CD14-positive monocyte (primary cell): Measurements from ENCODE around the gene OR56B4. TPM values are rescaled to one million over a fixed set of nuclear protein-coding genes. Genes with fewer than 3 reads are reported as not detected.

Experiments
- DNase-seq, 3 donors: peaks; one replicate each; pipeline ENCODE4 v3.0.0-alpha.2; 2011 to 2022
- H2AFZ ChIP-seq: 2 replicates; pipeline ENCODE4 v1.6.0; 2012; ENCODE audit warnings: mild to moderate bottlenecking, low read depth, low read length, inconsistent platforms; ENCODE audit not compliant: insufficient read depth, poor library complexity, severe bottlenecking
- H3K27ac ChIP-seq, 2 donors: 1 replicate in 1 of 2; 2 replicates in 1 of 2; pipeline ENCODE4 v1.5.1; 2012 to 2013; ENCODE audit warnings: low read length in 2 of 2, control low read depth in 1 of 2, inconsistent platforms in 1 of 2, low read depth in 1 of 2, mild to moderate bottlenecking in 1 of 2
- H3K27me3 ChIP-seq, 2 donors: one replicate each; pipeline versions ENCODE4 v1.6.0 to v1.6.1; 2011 to 2013; ENCODE audit warnings: low read length in 2 of 2; ENCODE audit not compliant: control insufficient read depth in 2 of 2, insufficient read depth in 2 of 2
- H3K36me3 ChIP-seq, 2 donors: replicated peaks in 1 of 2; 1 replicate in 1 of 2; 2 replicates in 1 of 2; pipeline versions ENCODE4 v1.5.1 to v1.6.1; 2012 to 2013; ENCODE audit warnings: low read length in 2 of 2, control low read depth in 1 of 2, inconsistent platforms in 1 of 2, mild to moderate bottlenecking in 1 of 2; ENCODE audit not compliant: insufficient read depth in 2 of 2, control insufficient read depth in 1 of 2
- H3K4me1 ChIP-seq, 2 donors: 1 replicate in 1 of 2; 2 replicates in 1 of 2; pipeline versions ENCODE4 v1.5.1 to v1.6.1; 2012 to 2013; ENCODE audit warnings: low read length in 2 of 2, control low read depth in 1 of 2, inconsistent platforms in 1 of 2, mild to moderate bottlenecking in 1 of 2, moderate library complexity in 1 of 2; ENCODE audit not compliant: insufficient read depth in 2 of 2, control insufficient read depth in 1 of 2
- H3K4me2 ChIP-seq: replicated peaks from 2 replicates; pipeline ENCODE3; 2012; ENCODE audit warnings: low read length, moderate library complexity, mild to moderate bottlenecking; ENCODE audit not compliant: poor library complexity, severe bottlenecking; ENCODE audit errors: extremely low read depth
- H3K4me3 ChIP-seq, 3 experiments: fragments of 200-600 bp in 1 of 3; sonication (generic) in 1 of 3; replicated peaks in 1 of 3; 1 replicate in 2 of 3; 2 replicates in 1 of 3; pipeline ENCODE4 v1.5.1; 2011 to 2013; ENCODE audit warnings: low read length in 3 of 3, mild to moderate bottlenecking in 3 of 3, control low read depth in 2 of 3, low read depth in 2 of 3, inconsistent platforms in 1 of 3, moderate library complexity in 1 of 3
- H3K79me2 ChIP-seq: 2 replicates; pipeline ENCODE4 v1.6.0; 2012; ENCODE audit warnings: mild to moderate bottlenecking, control low read depth, inconsistent platforms, low read length, moderate library complexity; ENCODE audit not compliant: insufficient read depth
- H3K9ac ChIP-seq: 2 replicates; pipeline ENCODE4 v1.6.0; 2017; ENCODE audit warnings: low read length, mild to moderate bottlenecking; ENCODE audit not compliant: insufficient read depth, poor library complexity, severe bottlenecking
- H3K9me3 ChIP-seq, 2 donors: replicated peaks in 1 of 2; 1 replicate in 1 of 2; 2 replicates in 1 of 2; pipeline versions ENCODE4 v1.5.1 to v1.6.1; 2012 to 2013; ENCODE audit warnings: low read length in 2 of 2, control low read depth in 1 of 2; ENCODE audit not compliant: control insufficient read depth in 1 of 2, insufficient read depth in 1 of 2
- H4K20me1 ChIP-seq: 2 replicates; pipeline ENCODE4 v1.6.0; 2012; ENCODE audit warnings: mild to moderate bottlenecking, low read length, control low read depth, moderate library complexity; ENCODE audit not compliant: insufficient read depth
- H3K27ac Mint-ChIP-seq, 7 donors: one replicate each; pipeline ENCODE4 v1.8.0; 2020; ENCODE audit warnings: mild to moderate bottlenecking in 7 of 7, mixed read lengths in 7 of 7, moderate library complexity in 6 of 7, inconsistent platforms in 2 of 7
- H3K27me3 Mint-ChIP-seq, 3 donors: one replicate each; pipeline ENCODE4 v1.8.0; 2021 to 2022; ENCODE audit warnings: low read depth in 3 of 3, mild to moderate bottlenecking in 3 of 3, mixed read lengths in 3 of 3, moderate library complexity in 3 of 3, inconsistent platforms in 1 of 3
- H3K36me3 Mint-ChIP-seq, 2 donors: one replicate each; pipeline ENCODE4 v1.8.0; 2020; ENCODE audit warnings: mixed read lengths in 2 of 2, inconsistent platforms in 1 of 2, mild to moderate bottlenecking in 1 of 2
- H3K4me1 Mint-ChIP-seq: one replicate; pipeline ENCODE4 v1.8.0; 2020; ENCODE audit warnings: mild to moderate bottlenecking, mixed read lengths
- H3K4me3 Mint-ChIP-seq, 2 donors: one replicate each; pipeline ENCODE4 v1.8.0; 2020; ENCODE audit warnings: mild to moderate bottlenecking in 2 of 2, mixed read lengths in 2 of 2, moderate library complexity in 1 of 2
- H3K9me3 Mint-ChIP-seq, 7 donors: one replicate each; pipeline ENCODE4 v1.8.0; 2020 to 2022; ENCODE audit warnings: mixed read lengths in 7 of 7, mild to moderate bottlenecking in 6 of 7, moderate library complexity in 6 of 7, inconsistent platforms in 2 of 7
- CTCF ChIP-seq: fragments of 200-600 bp; IDR thresholded peaks from one replicate; pipeline ENCODE4 v1.8.0; 2022; ENCODE audit warnings: antibody characterized with exemption, mild to moderate bottlenecking
- WGBS: methylation state at CpG from one replicate; pipeline ENCODE4 v1.1.5; 2013; ENCODE audit warnings: missing lambda C conversion rate; ENCODE audit not compliant: insufficient coverage; 5-methylcytosine and 5-hydroxymethylcytosine counted together
- intact Hi-C, 2 donors: fragments of 100-400 bp; cut with micrococcal nuclease; formaldehyde crosslinking; loops; one replicate each; pipeline versions ENCODE4 v1.15.0 to v1.15.1; 2023
- polyA plus RNA-seq, 3 donors: library from polyadenylated mRNA; depleted of rRNA in 1 of 3; unstranded in 2 of 3; stranded (reverse) in 1 of 3; fragments of 300-500 nt in 2 of 3; fragments of >200 nt in 1 of 3; fragmentation: Illumina TruSeq in 2 of 3; gene quantifications; 1 replicate in 2 of 3; 2 replicates in 1 of 3; pipeline ENCODE4 v1.2.3, GENCODE V29; 2012 to 2021

OR56B4 gene
- polyA plus RNA-seq, 3 donors, result not detected

- Histone ChIP-seq H3K27ac (peak overlapping the region in 1 of 2 donors; percentile 82), H3K9me3 (no peaks in the 10 kb centered on the region), H4K20me1 (no peaks in the 10 kb centered on the region), H3K9ac (peak overlapping the region; percentile 38), H3K4me3 (no peak overlapping the region), H3K4me1 (peaks cover 58 to 72% of the 10 kb centered on the region in 2 donors), H2AFZ (no peak overlapping the region), H3K79me2 (no peaks in the 10 kb centered on the region), H3K4me2 (no peak overlapping the region), H3K27me3 (no peaks in the 10 kb centered on the region), H3K36me3 (no peaks in the 10 kb centered on the region)
- intact Hi-C loops, result loop anchor here in 1 of 2 donors (5.0 kb wide), 1 partner anchor 74 kb away; no protein-coding TSS in a partner anchor
- H3K27ac Mint-ChIP-seq, result peak overlapping the region; percentile 88 to 95 (median 95)
- peak; percentile 54 to 77 (median 69) for DNase-seq
- no CpG with 5 or more reads among the region's 4 CpGs for WGBS
- H3K36me3 Mint-ChIP-seq, result peaks cover 0 to 4% of the 10 kb centered on the region in 2 donors
- peaks cover 0 to 2% (median 0%) of the 10 kb centered on the region in 7 donors for H3K9me3 Mint-ChIP-seq
- no peaks in the 10 kb centered on the region for H3K27me3 Mint-ChIP-seq
- no peak for TF ChIP-seq CTCF
- H3K4me3 Mint-ChIP-seq, result no peak overlapping the region
- peaks cover 59% of the 10 kb centered on the region for H3K4me1 Mint-ChIP-seq
Observed at GRCh38 chr11:6127881-6128280, 20.4 kb downstream of the OR56B4 start.

GRCh38 chr11:6129011-6129410, 21.5 kb downstream of the OR56B4 start:
- 40% methylated on average over 1 of the region's 1 CpG for WGBS
- Mint-ChIP-seq H3K9me3 (peaks cover 0 to 5% (median 0%) of the 10 kb centered on the region in 7 donors), H3K4me3 (peak overlapping the region in 1 of 2 donors; percentile 57), H3K27me3 (no peaks in the 10 kb centered on the region), H3K27ac (peak overlapping the region; percentile 88 to 95 (median 95)), H3K4me1 (peaks cover 50% of the 10 kb centered on the region), H3K36me3 (peaks cover 0 to 4% of the 10 kb centered on the region in 2 donors)
- Histone ChIP-seq H2AFZ (no peak overlapping the region), H3K4me3 (peak overlapping the region in 1 of 3 experiments; percentile 47), H4K20me1 (no peaks in the 10 kb centered on the region), H3K79me2 (no peaks in the 10 kb centered on the region), H3K36me3 (no peaks in the 10 kb centered on the region), H3K4me1 (peaks cover 50 to 61% of the 10 kb centered on the region in 2 donors), H3K27ac (peak overlapping the region; percentile 82 to 94), H3K9me3 (no peaks in the 10 kb centered on the region), H3K9ac (peak overlapping the region; percentile 38), H3K4me2 (peak overlapping the region; percentile 57), H3K27me3 (no peaks in the 10 kb centered on the region)
- peak; percentile 31 to 43 (median 35) for DNase-seq
- intact Hi-C loops, result loop anchor here in 1 of 2 donors (5.0 kb wide), 1 partner anchor 73 kb away; no protein-coding TSS in a partner anchor
- TF ChIP-seq CTCF, result no peak
